SK-N-MC (cell line): Measurements from ENCODE around the gene DTD1.

Source experiments
- EZH2 ChIP-seq: fragments of 200-600 bp; sonication (generic); IDR thresholded peaks from one replicate; pipeline ENCODE4 v1.6.1; 2017; ENCODE audit warnings: antibody characterized with exemption
- POLR2AphosphoS5 ChIP-seq: IDR thresholded peaks from 2 replicates; pipeline ENCODE4 v1.6.1; 2012; ENCODE audit warnings: mild to moderate bottlenecking, low read depth, low read length, borderline replicate concordance

- TF ChIP-seq POLR2AphosphoS5 (no peak), EZH2 (no peak)
These were observed 179.8 kb downstream of the DTD1 start for GRCh38 chr20:18767676-18768075.
